ENCODE data around the gene TMEM242. TPM values are rescaled to one million over a fixed set of nuclear protein-coding genes. Genes with fewer than 3 reads are reported as not detected.

Gene TMEM242
- total and polyA plus RNA-seq, 2 of the 8 experiments (the other 6 are each of a cell fraction or from before 2014, with no cell fraction given) = 2.4 to 9.0 TPM

- H3K9ac ChIP-seq (replicated peaks in 1 of 4; ENCODE audit: extremely low read depth in 1 of 4, low read depth in 3 of 4, low read length in 3 of 4) = no peak overlapping the region
- POLR2A ChIA-PET (ENCODE audit: partially characterized antibody) = interaction anchor here (2.0 kb wide), 1 partner anchor 12 kb away, joined by 6 read pairs; no protein-coding TSS in a partner anchor
- TF ChIP-seq POLR2AphosphoS5 (IDR thresholded peaks at IDR 0.05; ENCODE audit: low read depth, low read length) = no peak
- no peak for TF ChIP-seq TAF7 (optimal IDR thresholded peaks at IDR 0.05; ENCODE audit: borderline replicate concordance, low read depth, low read length)
- TF ChIP-seq FOSL1 (IDR thresholded peaks at IDR 0.05; ENCODE audit: insufficient read depth, low read depth, low read length) = no peak
- no peak for TF ChIP-seq TCF12 (IDR thresholded peaks at IDR 0.05; ENCODE audit: low read depth, low read length)
- TF ChIP-seq RBBP5 (IDR thresholded peaks at IDR 0.05; ENCODE audit: borderline replicate concordance, low read depth, low read length) = no peak
- TF ChIP-seq POU5F1 (IDR thresholded peaks at IDR 0.05; ENCODE audit: low read depth, low read length) = no peak
- TF ChIP-seq TEAD4 (IDR thresholded peaks at IDR 0.05; ENCODE audit: low read depth, low read length) = no peak
- TF ChIP-seq ATF3 (IDR thresholded peaks at IDR 0.05; ENCODE audit: insufficient read depth, low read depth, low read length) = no peak
- TF ChIP-seq, protein P1, sequence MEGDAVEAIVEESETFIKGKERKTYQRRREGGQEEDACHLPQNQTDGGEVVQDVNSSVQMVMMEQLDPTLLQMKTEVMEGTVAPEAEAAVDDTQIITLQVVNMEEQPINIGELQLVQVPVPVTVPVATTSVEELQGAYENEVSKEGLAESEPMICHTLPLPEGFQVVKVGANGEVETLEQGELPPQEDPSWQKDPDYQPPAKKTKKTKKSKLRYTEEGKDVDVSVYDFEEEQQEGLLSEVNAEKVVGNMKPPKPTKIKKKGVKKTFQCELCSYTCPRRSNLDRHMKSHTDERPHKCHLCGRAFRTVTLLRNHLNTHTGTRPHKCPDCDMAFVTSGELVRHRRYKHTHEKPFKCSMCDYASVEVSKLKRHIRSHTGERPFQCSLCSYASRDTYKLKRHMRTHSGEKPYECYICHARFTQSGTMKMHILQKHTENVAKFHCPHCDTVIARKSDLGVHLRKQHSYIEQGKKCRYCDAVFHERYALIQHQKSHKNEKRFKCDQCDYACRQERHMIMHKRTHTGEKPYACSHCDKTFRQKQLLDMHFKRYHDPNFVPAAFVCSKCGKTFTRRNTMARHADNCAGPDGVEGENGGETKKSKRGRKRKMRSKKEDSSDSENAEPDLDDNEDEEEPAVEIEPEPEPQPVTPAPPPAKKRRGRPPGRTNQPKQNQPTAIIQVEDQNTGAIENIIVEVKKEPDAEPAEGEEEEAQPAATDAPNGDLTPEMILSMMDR (IDR thresholded peaks at IDR 0.05; ENCODE audit: control extremely low read depth in 1 of 3, insufficient read depth in 1 of 3, low read depth in 1 of 3, low read length in 3 of 3) = no peak
- TF ChIP-seq, protein P2, sequence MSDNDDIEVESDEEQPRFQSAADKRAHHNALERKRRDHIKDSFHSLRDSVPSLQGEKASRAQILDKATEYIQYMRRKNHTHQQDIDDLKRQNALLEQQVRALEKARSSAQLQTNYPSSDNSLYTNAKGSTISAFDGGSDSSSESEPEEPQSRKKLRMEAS (IDR thresholded peaks at IDR 0.05) = no peak
- no peak for TF ChIP-seq SIN3A (conservative IDR thresholded peaks at IDR 0.05 in 1 of 2, IDR thresholded peaks at IDR 0.05 in 1 of 2; ENCODE audit: low read depth in 1 of 2, low read length in 2 of 2)
Measured at GRCh38 chr6:157337751-157338150, 14.4 kb upstream of the TMEM242 start.

More at GRCh38 chr6:157337751-157338150, 14.4 kb upstream of the TMEM242 start:
- Histone ChIP-seq H3K4ac (replicated peaks; ENCODE audit: insufficient read length, low read depth, low read length) (no peak overlapping the region), H3K79me2 (ENCODE audit: control insufficient read depth in 1 of 2, insufficient read depth in 2 of 2, low read length in 2 of 2) (no peaks in the 10 kb centered on the region), H3K27ac (ENCODE audit: low read depth, low read length) (no peak overlapping the region), H4K8ac (ENCODE audit: extremely low read depth, insufficient read depth, low read length) (no peak overlapping the region), H2BK20ac (ENCODE audit: low read length) (no peak overlapping the region), H2BK12ac (ENCODE audit: low read depth, low read length) (no peak overlapping the region), H3K23ac (ENCODE audit: insufficient read length) (no peak overlapping the region), H3K27me3 (replicated peaks in 1 of 4; ENCODE audit: control insufficient read depth in 3 of 4, extremely low read depth in 1 of 4, insufficient read depth in 3 of 4, low read length in 3 of 4) (no peaks in the 10 kb centered on the region; a peak in 1 of 7 replicates), H2AFZ (ENCODE audit: low read length) (no peak overlapping the region), H3K56ac (replicated peaks; ENCODE audit: insufficient read length, low read depth, low read length) (no peak overlapping the region), H3K36me3 (ENCODE audit: control insufficient read depth in 2 of 4, insufficient read depth in 4 of 4, low read length in 3 of 4) (no peaks in the 10 kb centered on the region), H2BK5ac (ENCODE audit: low read depth, low read length) (no peak overlapping the region), H3K4me1 (replicated peaks in 1 of 4; ENCODE audit: control insufficient read depth in 3 of 4, insufficient read depth in 4 of 4, low read length in 3 of 4) (no peaks in the 10 kb centered on the region), H2BK120ac (replicated peaks; ENCODE audit: low read depth, low read length) (no peak overlapping the region), H3K14ac (ENCODE audit: insufficient read length) (no peak overlapping the region), H3K9me3 (ENCODE audit: insufficient read depth in 2 of 2, low read depth in 1 of 2, low read length in 1 of 2) (no peaks in the 10 kb centered on the region), H4K5ac (ENCODE audit: insufficient read length, low read depth, low read length) (no peak overlapping the region), H2BK15ac (ENCODE audit: low read length) (no peak overlapping the region), H3K18ac (ENCODE audit: extremely low read depth, low read length) (no peak overlapping the region), H4K91ac (replicated peaks; ENCODE audit: insufficient read length, low read length) (no peak overlapping the region), H3K79me1 (ENCODE audit: low read depth, low read length) (no peaks in the 10 kb centered on the region), H3K4me3 (ENCODE audit: extremely low read depth in 1 of 4, insufficient read depth in 2 of 4, low read depth in 3 of 4, low read length in 4 of 4) (no peak overlapping the region), H2AK5ac (ENCODE audit: low read depth, low read length) (no peak overlapping the region), H3K4me2 (ENCODE audit: insufficient read depth in 1 of 2, low read depth in 2 of 2, low read length in 2 of 2) (no peak overlapping the region), H4K20me1 (replicated peaks in 1 of 2; ENCODE audit: control insufficient read depth in 1 of 2, insufficient read depth in 2 of 2, low read length in 2 of 2) (no peaks in the 10 kb centered on the region), H3K23me2 (ENCODE audit: low read depth, low read length) (no peaks in the 10 kb centered on the region)
- CTCF ChIA-PET (ENCODE audit: partially characterized antibody) = interaction anchor here (1.0 to 7.7 kb wide), 5 partner anchors 13 to 352 kb away, joined by 3 to 73 read pairs (median 3); partner anchors contain the start of gene TMEM242
- WGBS, 2 experiments (ENCODE audit: extremely low coverage in 1 of 2, insufficient coverage in 1 of 2, insufficient read length in 1 of 2, insufficient replicate concordance in 2 of 2, low coverage in 1 of 2, low lambda C conversion rate in 2 of 2, missing lambda C conversion rate in 1 of 2) = 94% methylated on average over 2 of the region's 2 CpGs; no CpG with 5 or more reads in 1 of the 2 experiments
- DNase-seq (ENCODE audit: low read depth in 1 of 2, low spot score in 2 of 2) (no peak), FAIRE-seq (no peak)

Data from H1 (cell line).